GM18858 (cell line): ENCODE data around the gene ZNF141.
A peak's percentile ranks its signal among the peaks of the same experiment; 100 is the strongest.
"Not testable (repeated sequence)": the region's sequence is repeated elsewhere in the genome, so short reads cannot be mapped to it uniquely, and the experiment has no call there.

ENCODE experiments used
- ATAC-seq: cut with Tn5 transposase; IDR thresholded peaks from one replicate; pipeline ENCODE4 v1.9.1; 2021; ENCODE audit not compliant: unreplicated experiment

ZNF141 gene

DNA sequence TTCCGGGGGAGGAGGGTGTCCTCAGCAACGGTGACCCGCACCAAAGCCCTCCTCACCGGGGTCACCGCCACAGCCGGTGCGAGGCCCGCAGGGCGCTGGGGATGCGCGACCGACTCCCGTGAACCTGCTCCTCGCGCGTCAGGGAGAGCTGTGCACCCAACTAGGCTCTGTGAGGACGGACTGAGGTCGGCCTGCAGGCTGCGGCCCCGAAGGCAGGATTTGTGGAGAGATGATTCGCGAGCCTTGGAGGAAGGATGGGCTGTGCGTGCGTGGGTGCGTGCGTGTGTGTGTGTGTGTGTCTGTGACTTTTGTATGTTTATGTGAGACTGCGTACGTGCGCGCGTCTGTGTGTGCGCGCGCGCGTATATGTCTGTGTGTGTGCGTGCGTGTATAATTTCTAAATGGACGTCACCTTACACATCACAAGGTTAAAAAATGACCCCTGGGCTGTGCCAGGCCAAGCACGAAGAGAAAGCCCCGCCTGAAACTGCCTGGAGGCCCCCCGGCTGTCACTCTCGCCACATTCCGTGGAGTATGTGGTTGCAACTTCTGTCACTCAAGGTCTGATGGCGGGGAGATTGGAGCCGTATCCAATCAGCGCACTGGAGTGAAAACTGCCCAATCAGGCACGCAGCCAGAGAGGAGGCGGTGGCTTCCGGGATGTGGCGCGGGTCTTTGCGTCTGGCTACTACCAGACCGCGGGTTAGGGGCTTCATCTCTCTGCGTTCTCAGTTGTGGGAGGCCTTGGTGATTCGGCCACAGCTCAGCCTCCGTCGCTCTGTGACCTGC lies at the start of gene ZNF141:
TSS of gene ZNF141 (plus strand) at position 672 of the 789 bp plus-strand sequence. CDS start 170 bp downstream, outside the sequence.
- ATAC-seq: peak; percentile 92

DNA sequence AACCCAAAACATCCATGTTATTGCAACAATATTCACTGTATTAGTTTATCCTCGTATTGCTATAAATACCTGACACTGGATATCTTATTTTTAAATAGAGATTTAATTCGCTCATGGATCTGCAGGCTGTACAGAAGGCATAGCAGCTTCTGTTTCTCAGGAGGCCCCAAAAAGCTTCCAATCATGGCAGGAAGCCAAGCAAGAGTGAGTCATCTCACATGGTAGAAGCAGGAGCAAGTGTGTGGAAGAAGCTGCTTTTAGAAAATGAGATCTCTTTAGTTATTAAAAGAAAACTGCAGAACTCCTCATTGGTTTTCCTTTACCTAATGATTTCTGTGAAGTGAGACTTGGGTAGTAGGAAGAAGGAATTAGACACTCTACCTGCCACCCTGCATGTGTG lies 48.7 kb upstream of the ZNF141 start:
- ATAC-seq: no peak

DNA sequence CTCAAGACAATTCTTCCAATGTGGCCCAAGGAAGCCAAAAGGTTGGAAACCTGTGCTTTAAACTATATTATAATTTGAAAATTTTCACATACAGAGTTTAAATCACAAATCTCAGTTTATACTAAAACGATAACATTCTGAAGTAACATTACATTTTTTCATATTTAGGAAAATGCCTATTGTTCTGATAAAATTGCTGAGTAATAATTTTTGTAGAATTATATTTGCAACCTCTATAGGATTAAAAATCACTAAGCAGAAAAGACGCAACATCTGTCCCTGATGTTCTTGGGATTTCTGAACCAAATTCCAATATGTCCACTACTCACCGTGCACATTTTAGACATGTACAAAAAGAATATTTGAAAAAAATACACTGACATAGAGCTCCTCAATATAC lies 42.9 kb upstream of the ZNF141 start:
- no peak for ATAC-seq

DNA sequence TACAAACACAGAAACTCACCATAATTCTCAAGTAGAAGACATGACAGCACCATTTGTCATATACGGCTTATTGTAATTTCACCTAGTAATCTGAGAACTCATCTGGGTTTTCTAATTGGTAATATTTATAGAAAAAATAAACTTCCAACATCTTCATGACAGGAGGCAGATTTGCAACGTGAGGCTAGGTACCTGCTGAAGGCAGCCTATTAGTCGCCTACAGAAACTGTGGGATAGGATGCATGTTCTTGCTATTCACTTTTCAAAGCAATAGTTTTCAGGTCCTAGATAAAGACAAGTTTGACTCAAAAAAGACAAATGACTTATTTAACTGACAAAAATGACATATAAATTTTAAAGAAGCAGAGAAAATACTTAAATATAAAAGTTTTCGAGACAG lies 35.2 kb upstream of the ZNF141 start:
- no peak for ATAC-seq

DNA sequence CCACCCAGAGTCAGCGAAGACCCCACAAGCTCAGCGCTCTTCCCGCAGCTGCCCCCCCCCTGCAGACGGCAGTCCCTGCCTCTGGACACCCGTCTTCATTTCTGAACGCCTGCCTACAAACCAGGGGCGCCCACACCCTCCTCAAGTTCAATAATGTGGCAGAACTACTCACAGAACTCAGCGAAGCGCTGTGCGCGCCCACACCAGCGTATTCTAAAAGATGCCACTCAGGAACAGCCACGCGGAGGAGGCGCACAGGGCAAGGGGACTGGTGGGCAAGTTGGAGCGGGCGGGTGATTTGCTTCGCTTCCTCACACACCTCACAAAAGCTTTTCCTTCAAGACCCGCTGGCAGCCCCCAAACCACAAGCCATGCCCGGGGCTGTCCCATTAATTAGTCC lies 33.1 kb upstream of the ZNF141 start:
- ATAC-seq: not testable (repeated sequence)

DNA sequence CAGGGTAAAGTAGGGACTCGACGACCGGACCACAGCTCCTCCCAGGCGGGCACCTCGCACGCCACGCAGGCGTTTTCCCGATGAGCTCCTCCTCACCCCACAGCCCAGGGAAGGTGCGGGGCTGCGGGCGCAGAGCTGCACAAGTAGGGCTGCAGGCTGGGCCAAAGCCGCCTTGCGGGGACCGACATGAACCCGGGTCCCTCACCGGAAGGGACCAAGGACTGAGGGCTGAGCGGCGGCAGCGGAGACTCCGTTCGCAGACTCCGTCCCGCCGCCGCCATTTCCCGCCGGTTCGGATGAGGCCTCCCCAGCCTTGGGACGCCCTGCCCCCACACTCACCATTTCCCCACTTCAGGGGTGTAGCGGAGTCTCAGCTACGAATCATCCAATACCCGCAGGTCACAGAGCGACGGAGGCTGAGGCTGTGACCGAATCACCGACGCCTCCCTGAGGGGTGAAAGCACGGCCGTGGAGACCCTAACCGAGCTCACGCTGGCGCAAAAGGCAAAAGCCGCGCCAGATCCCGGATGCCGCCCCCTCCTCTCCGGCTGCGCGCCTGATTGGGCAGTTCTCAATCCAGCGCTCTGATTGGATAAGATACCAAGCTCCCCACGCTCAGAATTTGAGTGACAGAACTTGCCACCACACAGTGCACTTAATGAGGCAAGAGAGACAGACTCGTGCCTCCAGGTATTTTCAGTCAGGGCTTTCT lies 32.5 kb upstream of the ZNF141 start, which contains the start of gene ZNF732:
TSS of gene ZNF732 (minus strand) at position 506 of the 712 bp plus-strand sequence. CDS start at position 342, 164 bp downstream.
- ATAC-seq: no peak

DNA sequence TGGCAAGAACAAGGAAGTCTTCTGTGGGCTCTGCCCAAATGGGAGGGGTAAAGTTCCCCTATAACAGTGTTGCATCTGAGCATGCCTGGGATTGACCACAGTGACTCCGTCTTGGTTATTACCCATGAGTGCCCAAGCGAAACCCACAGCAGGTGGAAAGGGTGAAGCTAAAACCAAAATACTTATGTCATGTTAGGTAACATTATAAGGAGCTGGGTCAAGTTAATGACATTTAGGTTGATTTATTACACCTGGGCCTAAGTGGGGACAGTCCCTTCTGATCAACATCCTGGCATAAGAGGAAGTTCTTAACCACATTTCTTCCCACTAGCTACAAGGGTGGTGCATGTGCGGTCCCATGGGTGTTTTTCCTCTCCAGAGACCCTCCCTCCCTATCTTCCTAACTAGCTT lies 31.1 kb upstream of the ZNF141 start:
- ATAC-seq: no peak

DNA sequence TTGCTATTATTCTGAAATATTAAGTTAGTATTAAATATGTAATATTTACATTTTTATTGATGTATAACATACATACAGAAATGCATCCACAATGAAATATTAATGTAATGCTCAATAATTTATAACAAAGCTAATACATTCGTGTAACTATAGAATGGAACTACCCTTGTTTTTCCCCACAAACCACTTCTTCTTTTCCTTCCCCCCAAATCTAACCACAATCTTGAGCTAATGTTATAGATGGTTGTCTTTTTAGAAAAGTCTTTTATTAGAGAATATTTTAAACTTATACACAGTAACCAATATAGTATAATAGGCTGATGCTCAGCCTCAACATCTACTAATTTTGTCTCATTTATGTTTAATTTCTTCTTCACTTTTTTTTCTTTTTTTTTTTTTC lies 27.8 kb upstream of the ZNF141 start:
- ATAC-seq: no peak

DNA sequence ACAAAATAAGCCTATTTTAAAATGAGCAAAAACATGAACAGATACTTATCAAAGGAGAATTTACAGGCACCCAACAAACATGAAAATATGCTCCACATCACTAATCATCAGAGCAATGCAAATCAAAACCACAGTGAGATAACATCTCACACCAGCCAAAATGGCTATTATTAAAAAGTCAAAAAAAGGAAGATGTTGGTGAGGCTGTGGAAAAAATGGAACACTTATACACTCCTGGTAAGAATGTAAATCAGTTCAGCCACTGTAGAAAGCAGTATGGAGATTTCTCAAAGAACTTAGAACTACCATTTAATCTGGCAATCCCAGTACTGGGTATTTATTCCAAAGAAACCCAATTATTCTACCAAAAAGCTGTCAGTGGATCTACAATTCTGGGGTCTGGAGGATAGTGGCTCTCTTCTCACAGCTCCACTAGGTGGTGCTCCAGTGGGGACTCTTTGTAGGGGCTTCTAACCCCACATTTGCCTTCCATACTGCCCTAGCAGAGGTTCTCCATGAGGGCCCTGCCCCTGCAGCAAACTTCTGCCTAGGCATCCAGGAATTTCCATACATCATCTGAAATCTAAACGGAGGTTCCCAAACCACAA lies 23.2 kb upstream of the ZNF141 start:
- no peak for ATAC-seq

DNA sequence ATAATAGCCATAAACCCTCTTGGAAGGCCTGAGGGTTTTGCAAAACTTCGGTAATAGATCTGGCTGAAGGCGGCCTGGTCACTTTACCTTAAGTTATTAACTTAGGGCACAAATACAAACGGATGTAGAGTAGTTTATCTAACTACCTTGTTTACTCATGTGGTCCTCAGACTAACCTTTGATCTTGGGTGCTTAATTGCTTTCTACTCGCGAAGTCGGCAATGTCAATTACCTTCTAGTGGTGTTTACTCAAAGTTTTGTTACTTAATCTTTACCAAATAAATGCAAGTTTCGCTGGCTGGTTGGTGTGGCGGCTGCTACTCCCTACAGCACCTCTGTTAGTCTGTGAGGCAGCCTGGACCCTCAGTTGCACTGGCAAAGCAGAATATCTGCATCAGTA lies 8.9 kb upstream of the ZNF141 start:
- ATAC-seq: no peak

DNA sequence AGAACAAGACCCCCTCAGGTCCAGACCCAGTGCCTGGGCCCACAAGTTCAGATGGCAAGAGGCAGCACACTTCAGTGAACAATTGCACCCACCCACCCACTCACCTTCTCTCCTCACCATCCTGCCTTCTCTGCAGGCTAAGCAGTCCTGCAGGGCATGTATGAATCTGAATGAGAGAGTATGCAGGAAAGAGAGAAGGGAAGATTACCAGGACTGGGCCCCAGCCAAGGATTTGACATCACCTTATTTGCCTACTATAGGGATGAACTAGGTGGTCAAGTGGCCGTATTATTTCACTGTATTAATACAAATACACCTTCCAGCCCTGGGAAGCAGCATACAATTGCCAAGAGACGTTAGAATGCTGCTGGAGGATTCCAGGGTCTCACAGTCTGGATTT lies 2.1 kb upstream of the ZNF141 start:
- ATAC-seq: no peak

DNA sequence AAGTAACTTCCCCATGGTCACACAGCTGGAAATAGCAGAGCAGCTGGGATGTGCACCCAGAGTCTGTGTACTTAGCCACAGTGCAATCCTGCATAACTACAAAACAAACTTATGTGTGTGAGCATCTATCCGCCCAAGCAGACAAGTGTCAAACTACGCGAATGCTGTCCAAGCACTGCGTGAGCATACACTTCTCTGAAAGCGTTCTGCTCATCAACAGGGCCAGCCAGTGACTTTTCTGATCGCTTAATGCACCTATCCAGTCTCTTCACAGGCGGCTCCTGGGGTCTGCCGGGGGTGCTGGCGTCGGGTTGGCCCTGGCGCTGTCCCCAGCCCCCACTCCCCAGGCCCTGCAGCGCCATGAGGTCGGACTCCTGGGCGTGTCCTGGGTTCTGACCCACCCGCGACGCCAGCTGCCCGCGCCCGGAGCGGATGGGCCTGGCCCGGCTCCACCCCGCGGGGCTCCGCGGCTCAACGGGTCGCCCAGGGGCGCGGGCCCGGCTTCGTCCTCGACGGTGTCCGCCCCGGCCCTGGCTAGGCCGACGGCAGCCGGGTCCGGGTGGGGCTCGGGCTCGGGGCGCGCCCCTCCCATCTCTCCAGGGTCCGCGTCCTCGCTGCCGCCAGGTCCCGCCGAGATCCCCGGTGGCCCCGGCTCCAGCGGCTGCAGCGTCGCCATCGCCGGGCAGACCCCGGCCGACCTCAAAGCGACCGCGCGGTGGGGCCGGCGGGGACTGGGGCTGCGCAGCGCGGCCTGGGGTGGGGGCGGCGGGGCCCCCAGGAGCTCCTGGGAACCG lies 1.3 kb upstream of the ZNF141 start:
- ATAC-seq: no peak

DNA sequence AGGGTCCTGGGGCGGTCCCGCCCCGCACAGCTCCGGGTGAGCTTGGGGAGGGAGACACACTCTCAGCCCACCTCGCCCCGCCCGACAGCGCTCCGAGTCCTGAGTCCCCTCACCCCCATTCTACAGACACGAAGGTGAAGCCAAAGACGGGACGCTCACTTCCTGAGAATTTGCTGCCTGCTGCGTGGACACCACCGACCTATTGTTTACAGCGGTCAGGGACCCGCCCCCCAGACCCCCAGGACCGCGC lies 796 bp upstream of the ZNF141 start:
- no peak for ATAC-seq

DNA sequence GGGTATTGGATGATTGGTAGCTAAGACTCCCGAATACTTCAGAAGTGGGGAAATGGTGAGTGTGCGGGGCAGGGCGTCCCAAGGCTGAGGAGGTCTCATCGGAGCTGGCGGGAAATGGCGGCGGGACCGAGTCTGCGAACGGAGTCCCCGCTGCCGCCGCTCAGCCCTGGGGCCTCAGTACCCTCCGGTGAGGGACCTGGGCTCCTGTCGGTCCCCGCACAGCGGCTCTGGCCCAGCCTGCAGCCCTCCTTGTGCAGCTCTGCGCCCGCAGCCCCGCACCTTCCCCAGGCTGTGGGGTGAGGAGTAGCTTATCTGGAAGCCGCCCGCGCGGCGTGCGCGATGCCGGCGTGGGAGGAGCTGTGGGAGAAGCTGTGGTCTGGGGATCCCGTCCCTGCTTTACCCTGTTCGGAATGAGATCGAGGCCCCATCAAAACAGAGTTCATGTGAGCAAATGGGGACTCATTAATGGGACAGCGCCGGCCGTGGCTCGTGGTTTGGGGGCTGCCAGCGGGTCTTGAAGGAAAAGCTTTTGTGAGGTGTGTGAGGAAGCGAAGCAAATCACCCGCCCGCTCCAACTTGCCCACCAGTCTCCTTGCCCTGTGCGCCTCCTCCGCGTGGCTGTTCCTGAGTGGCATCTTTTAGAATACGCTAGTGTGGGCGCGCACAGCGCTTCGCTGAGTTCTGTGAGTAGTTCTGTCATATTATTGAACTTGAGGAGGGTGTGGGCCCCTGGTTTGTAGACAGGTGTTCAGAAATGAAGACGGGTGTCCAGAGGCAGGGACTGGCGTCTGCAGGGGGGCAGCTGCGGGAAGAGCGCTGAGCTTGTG lies 531 bp downstream of the ZNF141 start:
- peak; percentile 13 for ATAC-seq

DNA sequence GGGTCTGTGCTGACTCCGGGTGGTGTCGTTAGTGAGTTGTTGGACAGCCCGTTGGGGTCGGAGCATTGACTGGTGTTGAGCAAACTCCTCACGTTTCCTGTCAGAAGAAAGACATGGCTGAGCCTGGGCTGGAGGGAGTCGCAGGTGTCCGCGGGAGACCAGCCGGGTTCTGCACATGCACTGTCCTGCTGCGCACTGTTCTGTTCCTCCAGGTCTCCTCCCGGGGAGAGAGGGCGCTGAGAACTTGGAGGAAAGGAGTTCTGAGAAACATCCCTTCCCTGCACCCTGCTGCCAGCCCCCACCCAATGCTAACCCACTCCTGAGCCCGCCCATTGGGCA lies 1.1 kb downstream of the ZNF141 start:
- ATAC-seq: no peak

DNA sequence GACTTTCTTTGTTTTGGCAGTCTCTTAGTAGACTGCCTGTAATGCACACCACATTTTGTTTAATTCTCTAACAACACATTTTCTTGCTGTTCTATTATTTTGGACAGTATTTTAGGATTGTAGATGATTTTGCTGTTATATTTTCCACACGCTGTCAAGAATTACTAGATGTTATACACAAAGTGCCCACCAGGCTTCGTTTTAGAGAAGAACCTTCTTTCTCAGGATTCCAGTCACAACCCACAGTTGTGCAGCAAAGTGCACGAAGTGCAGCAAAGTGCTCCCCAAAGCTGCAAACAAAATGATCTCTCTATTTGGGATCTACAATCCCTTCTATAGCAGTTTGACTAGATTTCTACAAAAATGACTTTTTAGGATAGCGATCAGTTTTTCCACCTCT lies 2.4 kb downstream of the ZNF141 start:
- ATAC-seq: no peak

DNA sequence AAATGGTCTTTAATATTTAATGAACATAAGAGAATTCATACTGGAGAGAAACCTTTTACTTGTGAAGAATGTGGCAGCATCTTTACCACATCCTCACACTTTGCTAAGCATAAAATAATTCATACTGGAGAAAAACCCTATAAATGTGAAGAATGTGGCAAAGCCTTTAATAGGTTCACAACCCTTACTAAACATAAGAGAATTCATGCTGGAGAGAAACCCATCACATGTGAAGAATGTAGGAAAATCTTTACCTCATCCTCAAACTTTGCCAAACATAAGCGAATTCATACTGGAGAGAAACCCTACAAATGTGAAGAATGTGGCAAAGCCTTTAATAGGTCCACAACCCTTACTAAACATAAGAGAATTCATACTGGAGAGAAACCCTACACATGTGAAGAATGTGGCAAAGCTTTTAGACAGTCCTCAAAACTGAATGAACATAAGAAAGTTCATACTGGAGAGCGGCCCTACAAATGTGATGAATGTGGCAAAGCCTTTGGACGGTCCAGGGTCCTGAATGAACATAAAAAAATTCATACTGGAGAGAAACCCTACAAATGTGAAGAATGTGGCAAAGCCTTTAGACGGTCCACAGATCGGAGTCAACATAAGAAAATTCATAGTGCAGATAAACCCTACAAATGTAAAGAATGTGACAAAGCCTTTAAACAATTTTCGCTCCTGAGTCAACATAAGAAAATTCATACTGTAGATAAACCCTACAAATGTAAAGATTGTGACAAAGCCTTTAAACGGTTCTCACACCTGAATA lies 35.6 kb downstream of the ZNF141 start:
- no peak for ATAC-seq

DNA sequence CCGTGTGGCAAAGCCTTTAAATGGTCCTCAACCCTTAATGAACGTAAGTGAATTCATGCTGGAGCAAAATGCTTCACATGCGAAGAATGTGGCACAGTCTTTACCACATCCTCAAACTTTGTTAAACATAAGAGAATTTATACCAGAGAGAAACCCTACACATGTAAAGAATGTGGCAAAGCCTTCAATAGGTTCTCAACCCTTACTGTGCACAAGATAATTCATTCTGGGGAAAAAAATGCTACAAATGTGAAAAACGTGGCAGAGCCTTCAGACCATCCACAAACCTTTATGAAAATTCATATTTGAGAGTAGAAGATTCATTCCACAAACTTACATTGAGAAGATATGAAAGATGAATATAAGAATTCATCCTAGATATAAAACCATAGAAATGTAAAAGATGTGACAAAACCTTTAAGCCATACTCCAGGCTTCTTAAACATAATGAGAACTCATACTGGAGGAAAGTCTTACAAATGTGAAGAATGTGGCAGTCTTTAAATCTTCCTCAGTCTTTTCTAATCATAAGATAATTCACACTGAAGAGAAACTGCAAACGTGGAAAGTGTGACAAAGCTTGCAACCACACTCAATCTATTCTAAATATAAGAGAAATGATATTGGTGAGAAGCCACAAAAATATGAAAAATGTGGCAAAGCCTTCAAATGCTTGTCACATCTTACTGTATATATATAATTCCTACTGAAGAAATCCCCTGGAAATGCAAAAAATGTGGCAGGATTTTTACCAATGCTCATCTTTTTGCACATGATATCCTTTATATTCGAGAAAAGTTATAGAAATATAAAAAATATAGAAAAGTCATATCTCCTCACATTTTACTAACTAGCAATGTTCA lies 36.9 kb downstream of the ZNF141 start:
- ATAC-seq: no peak
